Endothelial cell of umbilical vein (primary cell): Measurements from ENCODE around the gene EID2B. TPM values are rescaled to one million over a fixed set of nuclear protein-coding genes. Genes with fewer than 3 reads are reported as not detected.

Experiments used
- BruUV-seq: library from RNA; stranded (reverse); fragments of 400-500 nt; replicated peaks from 2 replicates; lab custom pipeline; 2021; lab: Mats Ljungman, UMichigan
- CTCF ChIA-PET: fragments of 300-600, 350-600 bp; sonication (Branson Sonifier 250); formaldehyde crosslinking; loops from one replicate; lab custom pipeline; 2021; ENCODE audit warnings: antibody characterized with exemption, inconsistent platforms; lab: Charles Lee
- POLR2A ChIA-PET: fragments of 300-600, 350-600 bp; sonication (Branson Sonifier 250); formaldehyde crosslinking; loops from one replicate; lab custom pipeline; 2021; ENCODE audit warnings: antibody characterized with exemption, inconsistent platforms; lab: Charles Lee
- DNase-seq: peaks from one replicate; pipeline ENCODE4 v3.0.0-alpha.2; 2011; ENCODE audit warnings: low read depth, low spot score
- FAIRE-seq: peaks from 2 replicates; lab custom pipeline; 2011; peaks lifted over from hg19 to GRCh38; lab: Jason Lieb, UNC
- H2AFZ ChIP-seq: 2 replicates; pipeline ENCODE4 v1.6.0; 2012; ENCODE audit warnings: low read depth, low read length, control low read depth, inconsistent platforms
- H3K27ac ChIP-seq: 2 replicates; pipeline ENCODE4 v1.5.1; 2011; ENCODE audit warnings: low read depth, mild to moderate bottlenecking, control low read depth, low read length, moderate library complexity; ENCODE audit not compliant: insufficient read depth
- H3K27me3 ChIP-seq, 2 experiments: 2 replicates each; pipeline versions ENCODE4 v1.6.0 to v1.6.1; 2011; ENCODE audit warnings: low read length in 2 of 2, mixed read lengths in 1 of 2; ENCODE audit not compliant: control insufficient read depth in 2 of 2, insufficient read depth in 2 of 2
- H3K36me3 ChIP-seq, 2 experiments: 2 replicates in 1 of 2; 3 replicates in 1 of 2; pipeline ENCODE4 v1.5.1; 2011; ENCODE audit warnings: low read length in 2 of 2, mild to moderate bottlenecking in 1 of 2, moderate library complexity in 1 of 2; ENCODE audit not compliant: control insufficient read depth in 2 of 2, insufficient read depth in 2 of 2; ENCODE audit errors: extremely low read depth in 1 of 2
- H3K4me1 ChIP-seq: 3 replicates; pipeline ENCODE4 v1.5.1; 2011; ENCODE audit warnings: mild to moderate bottlenecking, low read length; ENCODE audit not compliant: control insufficient read depth, insufficient read depth; ENCODE audit errors: extremely low read depth
- H3K4me2 ChIP-seq: 2 replicates; pipeline ENCODE4 v1.6.1; 2011; ENCODE audit warnings: low read length, control low read depth, mixed read lengths; ENCODE audit not compliant: insufficient read depth
- H3K4me3 ChIP-seq, 3 experiments: fragments of 200-600 bp in 1 of 3; sonication (generic), shearing (Covaris generic) in 1 of 3; replicated peaks in 1 of 3; 2 replicates each; pipeline ENCODE4 v1.5.1; 2011 to 2016; ENCODE audit warnings: control low read depth in 3 of 3, low read length in 3 of 3, mild to moderate bottlenecking in 2 of 3, inconsistent platforms in 1 of 3, low read depth in 1 of 3, moderate library complexity in 1 of 3; ENCODE audit not compliant: insufficient read depth in 1 of 3
- H3K79me2 ChIP-seq: 2 replicates; pipeline ENCODE4 v1.6.0; 2012; ENCODE audit warnings: low read length, inconsistent platforms; ENCODE audit not compliant: control insufficient read depth, insufficient read depth
- H3K9ac ChIP-seq: replicated peaks from 2 replicates; pipeline ENCODE3; 2011; ENCODE audit warnings: low read length, control low read depth; ENCODE audit not compliant: insufficient read depth; ENCODE audit errors: extremely low read depth
- H3K9me1 ChIP-seq: replicated peaks from 3 replicates; pipeline ENCODE4 v1.6.0; 2011; ENCODE audit warnings: mild to moderate bottlenecking, low read length; ENCODE audit not compliant: control insufficient read depth, insufficient read depth; ENCODE audit errors: extremely low read depth
- H3K9me3 ChIP-seq: replicated peaks from 2 replicates; pipeline ENCODE4 v1.5.1; 2012; ENCODE audit warnings: low read length, inconsistent platforms; ENCODE audit not compliant: control insufficient read depth, insufficient read depth
- H4K20me1 ChIP-seq: replicated peaks from 2 replicates; pipeline ENCODE3; 2011; ENCODE audit warnings: mild to moderate bottlenecking, low read length; ENCODE audit not compliant: control insufficient read depth, insufficient read depth; ENCODE audit errors: extremely low read depth
- CTCF ChIP-seq, 2 donors: IDR thresholded peaks; 1 replicate in 1 of 2; 2 replicates in 1 of 2; pipeline ENCODE4 v1.5.1; 2011; ENCODE audit warnings: low read length in 2 of 2, mild to moderate bottlenecking in 2 of 2, moderate library complexity in 2 of 2, control low read depth in 1 of 2, inconsistent platforms in 1 of 2, low read depth in 1 of 2; ENCODE audit not compliant: insufficient read depth in 1 of 2; ENCODE audit errors: extremely low read depth in 1 of 2
- EZH2 ChIP-seq: IDR thresholded peaks from 2 replicates; pipeline ENCODE4 v1.6.1; 2012; ENCODE audit warnings: borderline replicate concordance, low read depth, mild to moderate bottlenecking, moderate library complexity, low read length, inconsistent platforms; ENCODE audit not compliant: severe bottlenecking
- FOS ChIP-seq: IDR thresholded peaks from 2 replicates; pipeline ENCODE4 v1.6.1; 2011; ENCODE audit warnings: mild to moderate bottlenecking, low read length, moderate library complexity, borderline replicate concordance; ENCODE audit not compliant: insufficient read depth
- GATA2 ChIP-seq: IDR thresholded peaks from 2 replicates; pipeline ENCODE4 v1.7.0; 2011; ENCODE audit warnings: low read depth, mild to moderate bottlenecking, moderate library complexity, mixed read lengths, low read length; ENCODE audit not compliant: insufficient read length, insufficient read depth
- JUN ChIP-seq: IDR thresholded peaks from 2 replicates; pipeline ENCODE4 v1.6.1; 2011; ENCODE audit warnings: borderline replicate concordance, low read depth; ENCODE audit not compliant: insufficient read length, insufficient read depth
- MYC ChIP-seq: IDR thresholded peaks from one replicate; pipeline ENCODE4 v1.6.1; 2011; ENCODE audit warnings: mild to moderate bottlenecking, low read depth, low read length
- POLR2A ChIP-seq: IDR thresholded peaks from 2 replicates; pipeline ENCODE4 v1.6.1; 2012; ENCODE audit warnings: low read depth, mild to moderate bottlenecking, control low read depth, low read length
- POLR2AphosphoS5 ChIP-seq: IDR thresholded peaks from 2 replicates; pipeline ENCODE4 v1.6.1; 2012; ENCODE audit warnings: low read depth, mild to moderate bottlenecking, control low read depth, low read length, moderate library complexity; ENCODE audit not compliant: insufficient read depth
- dilution Hi-C: fragments of 300-500 bp; cut with MboI; formaldehyde crosslinking; loops from one replicate; pipeline ENCODE4 v1.15.0; 2019; ENCODE audit warnings: low sequenced_read_pairs; ENCODE audit not compliant: extremely low pct_ligation_motif_present
- intact Hi-C: fragments of 100-400 bp; cut with micrococcal nuclease; formaldehyde crosslinking; loops from one replicate; pipeline ENCODE4 v1.10.0; 2022
- polyA plus RNA-seq, 4 experiments: library from polyadenylated mRNA; depleted of rRNA in 3 of 4; stranded (reverse) in 3 of 4; unstranded in 1 of 4; fragments of >200 nt; gene quantifications; 2 replicates each; pipeline versions ENCODE4 v1.2.1 to v1.2.3, GENCODE V29; 2011 to 2012; ENCODE audit warnings: missing spikeins in 1 of 4
- total RNA-seq: library from RNA; stranded (reverse); gene quantifications from 2 replicates; pipeline ENCODE4 v1.2.3, GENCODE V29; 2021
- TF ChIP-seq, protein P1 (sequence below): IDR thresholded peaks from 2 replicates; pipeline ENCODE4 v1.6.1; 2011; ENCODE audit not compliant: insufficient read depth, insufficient read length

Gene EID2B
- total and polyA plus RNA-seq, 2 donors (not counting 3 experiments of a cell fraction or from before 2014, with no cell fraction given), result 1.7 to 3.9 TPM

GRCh38 chr19:39582442-39582841 lies 49.8 kb upstream of the EID2B start:
- BruUV-seq, result no TSS peak
- H3K4me2 ChIP-seq, result no peak overlapping the region
- TF ChIP-seq JUN, result no peak
- no peak for TF ChIP-seq GATA2
- TF ChIP-seq CTCF (IDR thresholded peaks at IDR 0.05; ENCODE audit: extremely low read depth in 1 of 2, insufficient read depth in 1 of 2, low read depth in 1 of 2, low read length in 2 of 2), result no peak
- TF ChIP-seq, protein P1, sequence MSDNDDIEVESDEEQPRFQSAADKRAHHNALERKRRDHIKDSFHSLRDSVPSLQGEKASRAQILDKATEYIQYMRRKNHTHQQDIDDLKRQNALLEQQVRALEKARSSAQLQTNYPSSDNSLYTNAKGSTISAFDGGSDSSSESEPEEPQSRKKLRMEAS, result no peak
- no peak for TF ChIP-seq EZH2
- peaks cover 3% of the 10 kb centered on the region for H4K20me1 ChIP-seq
- FAIRE-seq (no peak), DNase-seq (no peak)
- CTCF ChIA-PET, result no interaction called here
- intact Hi-C loops (no loop called here), dilution Hi-C loops (no loop called here)
- H3K79me2 ChIP-seq, result no peaks in the 10 kb centered on the region
- no peaks in the 10 kb centered on the region for H3K9me1 ChIP-seq
- no peaks in the 10 kb centered on the region for H3K4me1 ChIP-seq
- POLR2A ChIA-PET, result no interaction called here
- H3K9me3 ChIP-seq, result no peaks in the 10 kb centered on the region
- H3K36me3 ChIP-seq, result no peaks in the 10 kb centered on the region
- H3K27ac ChIP-seq, result no peak overlapping the region
- H2AFZ ChIP-seq, result no peak overlapping the region
- no peaks in the 10 kb centered on the region for H3K27me3 ChIP-seq
- H3K9ac ChIP-seq, result no peak overlapping the region
- H3K4me3 ChIP-seq, result no peak overlapping the region

- Histone ChIP-seq H3K9me3 (no peaks in the 10 kb centered on the region), H3K36me3 (no peaks in the 10 kb centered on the region), H3K27me3 (no peaks in the 10 kb centered on the region), H3K79me2 (no peaks in the 10 kb centered on the region), H3K27ac (no peak overlapping the region), H3K9ac (no peak overlapping the region), H3K9me1 (no peaks in the 10 kb centered on the region), H3K4me3 (no peak overlapping the region), H3K4me1 (no peaks in the 10 kb centered on the region), H4K20me1 (no peaks in the 10 kb centered on the region), H2AFZ (no peak overlapping the region), H3K4me2 (no peak overlapping the region)
- TF ChIP-seq FOS, result no peak
- no peak for TF ChIP-seq MYC
- TF ChIP-seq JUN, result no peak
- TF ChIP-seq POLR2AphosphoS5, result no peak
- TF ChIP-seq, protein P1, result no peak
- no peak for TF ChIP-seq CTCF (IDR thresholded peaks at IDR 0.05; ENCODE audit: extremely low read depth in 1 of 2, insufficient read depth in 1 of 2, low read depth in 1 of 2, low read length in 2 of 2)
- TF ChIP-seq EZH2, result no peak
- no peak for TF ChIP-seq GATA2
- TF ChIP-seq POLR2A, result no peak
- intact Hi-C loops (no loop called here), dilution Hi-C loops (loop anchor here (10.0 kb wide), 1 partner anchor 106 kb away; no protein-coding TSS in a partner anchor)
- DNase-seq (no peak), FAIRE-seq (no peak)
- CTCF ChIA-PET, result no interaction called here
- POLR2A ChIA-PET, result no interaction called here
- no TSS peak for BruUV-seq
These were observed 36.0 kb upstream of the EID2B start for GRCh38 chr19:39568604-39569003.
